Upper lobe of right lung (tissue), 1 donor: ENCODE measurements around the gene RASSF7. TPM values are rescaled to one million over a fixed set of nuclear protein-coding genes. Genes with fewer than 3 reads are reported as not detected.
A peak's percentile ranks its signal among the peaks of the same experiment; 100 is the strongest.

ENCODE experiments used
- ATAC-seq: fragments of 200-7000 bp; cut with Tn5 transposase; one replicate; pipeline ENCODE4 v1.9.1; 2020; ENCODE audit warnings: mild to moderate bottlenecking, moderate library complexity
- DNase-seq: peaks from one replicate; pipeline ENCODE4 v3.0.0-alpha.2; 2020
- H3K27ac ChIP-seq: fragments of 200-600 bp; one replicate; pipeline ENCODE4 v1.8.0; 2022
- H3K27me3 ChIP-seq: fragments of 200-600 bp; one replicate; pipeline ENCODE4 v1.8.0; 2022; ENCODE audit warnings: mild to moderate bottlenecking
- H3K36me3 ChIP-seq: fragments of 200-600 bp; one replicate; pipeline ENCODE4 v1.8.0; 2022
- H3K4me1 ChIP-seq: fragments of 200-600 bp; one replicate; pipeline ENCODE4 v1.8.0; 2022
- H3K4me3 ChIP-seq: fragments of 200-600 bp; one replicate; pipeline ENCODE4 v1.8.0; 2022; ENCODE audit warnings: mild to moderate bottlenecking
- H3K9me3 ChIP-seq: fragments of 200-600 bp; one replicate; pipeline ENCODE4 v1.8.0; 2022
- intact Hi-C: fragments of 100-400 bp; cut with DNase I; formaldehyde crosslinking; loops from one replicate; pipeline ENCODE4 v1.11.0; 2022
- total RNA-seq: library from RNA; stranded (reverse); fragmentation: NEBNext Ultra II Directional; extraction: Animal tissue kit (Norgen Biotek cat#: 25700); gene quantifications from one replicate; pipeline ENCODE4 v1.2.1, GENCODE V29; 2021
- TF ChIP-seq, protein P1 (sequence below): fragments of 200-600 bp; IDR thresholded peaks from one replicate; pipeline ENCODE4 v1.8.0; 2022; ENCODE audit warnings: antibody characterized with exemption
- donor health status: DM: no; HTN: yes; CAD: no; lungs with severe emphysema.

The RASSF7 gene
- total RNA-seq, 1 donor from 2014 or later: 76.7 TPM

DNA sequence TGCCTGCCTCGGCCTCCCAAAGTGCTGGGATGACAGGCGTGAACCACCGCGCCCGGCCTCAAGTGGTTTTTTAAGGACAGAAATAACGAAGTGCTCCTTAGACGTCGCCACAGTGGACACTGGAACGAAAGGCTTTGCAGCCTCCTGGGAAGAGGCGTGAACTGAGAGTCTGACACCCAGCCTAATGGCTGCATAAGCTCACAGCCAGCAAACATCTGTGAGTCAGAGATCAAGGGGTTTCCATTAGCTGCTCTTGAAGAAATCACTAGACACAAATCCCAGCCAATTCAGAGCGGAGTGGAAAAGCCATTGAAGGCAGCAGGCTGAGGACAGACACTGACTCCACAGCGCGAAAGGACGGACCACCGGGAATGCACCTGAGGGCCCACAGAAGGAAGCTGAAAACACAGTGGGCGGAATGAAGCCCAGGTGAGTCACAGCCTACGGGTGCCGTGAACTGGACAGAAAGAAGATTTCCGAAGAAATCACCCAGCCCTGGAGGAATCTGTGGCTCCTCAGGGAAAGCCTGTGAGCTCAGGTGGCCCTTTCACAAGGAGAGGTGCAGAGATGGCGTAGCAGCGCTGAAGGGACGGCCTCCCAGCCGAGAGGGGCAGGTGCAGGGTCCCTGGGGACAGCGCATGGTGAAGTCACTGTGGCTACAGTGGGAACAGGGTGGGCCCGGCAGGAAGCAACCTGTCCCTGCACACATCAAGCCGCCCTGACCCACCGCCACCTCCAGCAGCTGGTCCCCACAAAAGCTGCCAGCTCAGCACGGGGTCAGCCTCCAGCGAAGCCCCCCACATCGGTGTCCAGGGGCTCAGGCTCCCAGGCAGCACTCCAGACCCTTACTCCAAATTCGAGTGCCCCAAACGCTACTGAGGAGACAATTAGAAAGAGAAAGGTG lies 11.8 kb upstream of the RASSF7 start:
- TF ChIP-seq, protein P1, sequence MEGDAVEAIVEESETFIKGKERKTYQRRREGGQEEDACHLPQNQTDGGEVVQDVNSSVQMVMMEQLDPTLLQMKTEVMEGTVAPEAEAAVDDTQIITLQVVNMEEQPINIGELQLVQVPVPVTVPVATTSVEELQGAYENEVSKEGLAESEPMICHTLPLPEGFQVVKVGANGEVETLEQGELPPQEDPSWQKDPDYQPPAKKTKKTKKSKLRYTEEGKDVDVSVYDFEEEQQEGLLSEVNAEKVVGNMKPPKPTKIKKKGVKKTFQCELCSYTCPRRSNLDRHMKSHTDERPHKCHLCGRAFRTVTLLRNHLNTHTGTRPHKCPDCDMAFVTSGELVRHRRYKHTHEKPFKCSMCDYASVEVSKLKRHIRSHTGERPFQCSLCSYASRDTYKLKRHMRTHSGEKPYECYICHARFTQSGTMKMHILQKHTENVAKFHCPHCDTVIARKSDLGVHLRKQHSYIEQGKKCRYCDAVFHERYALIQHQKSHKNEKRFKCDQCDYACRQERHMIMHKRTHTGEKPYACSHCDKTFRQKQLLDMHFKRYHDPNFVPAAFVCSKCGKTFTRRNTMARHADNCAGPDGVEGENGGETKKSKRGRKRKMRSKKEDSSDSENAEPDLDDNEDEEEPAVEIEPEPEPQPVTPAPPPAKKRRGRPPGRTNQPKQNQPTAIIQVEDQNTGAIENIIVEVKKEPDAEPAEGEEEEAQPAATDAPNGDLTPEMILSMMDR: no peak
- Histone ChIP-seq H3K4me1 (no peaks in the 10 kb centered on the region), H3K36me3 (no peaks in the 10 kb centered on the region), H3K9me3 (no peaks in the 10 kb centered on the region), H3K4me3 (no peak overlapping the region), H3K27ac (no peak overlapping the region), H3K27me3 (peaks cover 4% of the 10 kb centered on the region)
- intact Hi-C loops: no loop called here
- peak; percentile 59 for DNase-seq
- ATAC-seq: no peak

DNA sequence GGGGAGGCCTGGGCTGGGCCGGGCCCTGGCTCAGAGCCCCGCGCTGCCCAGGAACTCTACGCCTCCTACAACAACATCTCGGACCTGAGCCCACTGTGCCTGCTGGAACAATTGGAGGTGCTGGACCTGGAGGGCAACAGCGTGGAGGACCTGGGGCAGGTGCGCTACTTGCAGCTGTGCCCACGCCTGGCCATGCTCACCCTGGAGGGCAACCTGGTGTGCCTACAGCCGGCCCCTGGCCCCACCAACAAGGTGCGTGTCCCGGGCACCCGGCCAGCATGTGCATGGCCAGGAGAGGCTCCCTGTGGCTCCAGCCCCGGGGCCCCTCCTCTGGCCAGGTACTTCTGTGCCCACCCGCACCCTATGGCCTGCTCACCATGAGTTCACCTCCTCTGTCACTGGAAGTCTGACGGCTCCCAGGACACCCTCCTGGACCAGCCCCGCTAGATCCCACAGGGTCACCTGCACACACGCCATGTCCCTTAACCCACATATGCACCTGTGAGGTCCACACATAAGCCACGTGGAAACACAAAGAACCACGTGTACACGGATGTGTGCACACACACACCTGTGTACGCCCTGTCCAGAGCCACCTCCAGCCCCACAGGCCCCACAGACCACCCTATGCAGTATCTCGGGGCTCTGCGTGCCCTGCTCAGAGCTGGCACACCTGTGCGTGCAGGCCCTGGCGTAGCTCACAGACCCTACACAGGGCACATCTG lies 10.6 kb upstream of the RASSF7 start:
- Histone ChIP-seq H3K4me3 (no peak overlapping the region), H3K27ac (no peak overlapping the region), H3K4me1 (peaks cover 8% of the 10 kb centered on the region), H3K36me3 (no peaks in the 10 kb centered on the region), H3K9me3 (no peaks in the 10 kb centered on the region), H3K27me3 (peaks cover 7% of the 10 kb centered on the region)
- intact Hi-C loops: loop anchor here (10.0 kb wide), 1 partner anchor 175 kb away; no protein-coding TSS in a partner anchor
- TF ChIP-seq, protein P1: no peak
- ATAC-seq (no peak), DNase-seq (no peak)

DNA sequence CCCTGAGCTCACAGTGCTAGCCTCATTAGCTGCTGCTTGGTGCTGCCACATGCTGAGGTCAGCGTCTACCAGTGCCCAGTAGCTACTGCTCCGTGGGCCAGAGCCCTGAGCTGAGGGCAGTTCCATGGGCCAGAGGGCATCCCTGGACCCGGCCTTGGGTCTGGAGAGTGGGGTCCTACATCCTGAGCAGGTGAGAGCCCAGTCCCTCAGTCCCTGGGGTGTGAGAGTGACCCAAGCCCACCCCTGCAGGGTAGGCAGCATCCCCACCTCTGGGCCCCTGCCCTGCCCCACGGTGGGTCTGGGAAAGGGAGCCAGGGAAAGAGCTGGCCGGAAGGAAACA lies 10.1 kb upstream of the RASSF7 start:
- Histone ChIP-seq H3K27me3 (peaks cover 13% of the 10 kb centered on the region), H3K4me1 (peaks cover 13% of the 10 kb centered on the region), H3K4me3 (no peak overlapping the region), H3K27ac (no peak overlapping the region), H3K36me3 (no peaks in the 10 kb centered on the region), H3K9me3 (no peaks in the 10 kb centered on the region)
- DNase-seq: no peak
- intact Hi-C loops: loop anchor here (10.0 kb wide), 1 partner anchor 174 kb away; no protein-coding TSS in a partner anchor
- no peak for ATAC-seq
- TF ChIP-seq, protein P1: no peak

DNA sequence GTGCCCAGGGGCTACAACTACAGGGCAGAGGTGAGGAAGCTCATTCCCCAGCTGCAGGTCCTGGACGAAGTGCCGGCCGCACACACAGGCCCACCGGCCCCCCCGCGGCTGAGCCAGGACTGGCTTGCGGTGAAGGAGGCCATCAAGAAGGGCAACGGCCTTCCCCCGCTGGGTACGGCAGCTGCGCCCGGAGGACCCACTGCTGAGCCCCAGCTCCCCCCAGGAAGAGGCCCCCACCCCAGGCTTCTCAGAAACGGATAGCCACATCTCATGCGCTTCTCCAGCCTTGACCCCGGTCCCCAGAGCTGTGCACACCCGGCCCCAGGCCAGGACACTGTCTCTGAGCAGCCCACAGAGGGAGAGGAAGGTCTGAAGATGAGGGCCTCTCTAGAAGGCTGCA lies 9.6 kb upstream of the RASSF7 start:
- TF ChIP-seq, protein P1: no peak
- Histone ChIP-seq H3K9me3 (no peaks in the 10 kb centered on the region), H3K27ac (no peak overlapping the region), H3K36me3 (no peaks in the 10 kb centered on the region), H3K4me1 (peaks cover 14% of the 10 kb centered on the region), H3K27me3 (peaks cover 15% of the 10 kb centered on the region), H3K4me3 (no peak overlapping the region)
- intact Hi-C loops: loop anchor here (10.0 kb wide), 1 partner anchor 174 kb away; no protein-coding TSS in a partner anchor
- DNase-seq (no peak), ATAC-seq (no peak)

DNA sequence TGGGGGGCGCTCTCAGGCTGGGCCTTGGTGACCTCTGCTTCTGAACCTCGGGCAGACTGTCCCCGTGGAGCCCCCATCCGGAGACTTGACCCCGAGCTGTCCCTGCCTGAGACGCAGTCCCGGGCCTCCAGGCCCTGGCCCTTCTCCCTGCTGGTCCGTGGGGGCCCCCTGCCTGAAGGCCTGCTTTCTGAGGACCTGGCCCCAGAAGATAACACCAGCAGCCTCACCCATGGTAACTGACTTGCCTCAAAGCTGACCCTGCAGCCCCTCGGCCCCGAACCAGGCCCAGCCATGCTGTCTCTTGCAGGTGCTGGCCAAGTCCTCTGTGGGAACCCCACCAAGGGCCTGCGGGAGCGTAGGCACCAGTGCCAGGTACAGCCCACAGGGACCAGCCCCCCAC lies 9.2 kb upstream of the RASSF7 start:
- TF ChIP-seq, protein P1: no peak
- Histone ChIP-seq H3K4me1 (peaks cover 14% of the 10 kb centered on the region), H3K36me3 (no peaks in the 10 kb centered on the region), H3K4me3 (no peak overlapping the region), H3K9me3 (no peaks in the 10 kb centered on the region), H3K27me3 (peaks cover 20% of the 10 kb centered on the region), H3K27ac (no peak overlapping the region)
- intact Hi-C loops: loop anchor here (10.0 kb wide), 1 partner anchor 173 kb away; no protein-coding TSS in a partner anchor
- ATAC-seq (no peak), DNase-seq (no peak)
